DMS153 treated with DMSO at 0.1 percent for 48 hours (cell line): Measurements from ENCODE around the gene NRXN3.

ENCODE experiments used
- DNase-seq: peaks from one replicate; lab custom pipeline; 2025; ENCODE audit not compliant: unreplicated experiment; lab: John Stamatoyannopoulos, UW

NRXN3 gene

GRCh38 chr14:79585845-79586244 is 1415.7 kb downstream of the NRXN3 start:
- no peak for DNase-seq

DNA sequence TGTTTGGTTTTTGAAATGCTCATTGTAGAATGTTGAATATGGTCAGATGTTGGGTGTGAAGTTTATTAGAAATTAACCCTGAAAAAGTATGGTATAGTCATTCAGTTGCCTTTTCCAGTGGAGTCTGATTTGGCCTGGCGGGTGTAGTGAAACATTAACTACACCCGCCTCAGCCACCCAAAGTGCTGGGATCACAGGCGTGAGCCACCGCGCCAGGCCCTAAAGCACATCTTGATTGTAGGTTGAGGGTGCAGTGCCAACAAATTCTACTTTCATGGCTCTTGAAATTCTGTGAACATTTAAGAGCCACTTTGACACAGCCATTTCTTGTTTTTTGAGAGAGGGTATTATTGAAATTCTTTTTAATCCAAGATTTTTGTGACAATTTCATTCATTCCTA is 1416.2 kb downstream of the NRXN3 start:
- DNase-seq = no peak

DNA sequence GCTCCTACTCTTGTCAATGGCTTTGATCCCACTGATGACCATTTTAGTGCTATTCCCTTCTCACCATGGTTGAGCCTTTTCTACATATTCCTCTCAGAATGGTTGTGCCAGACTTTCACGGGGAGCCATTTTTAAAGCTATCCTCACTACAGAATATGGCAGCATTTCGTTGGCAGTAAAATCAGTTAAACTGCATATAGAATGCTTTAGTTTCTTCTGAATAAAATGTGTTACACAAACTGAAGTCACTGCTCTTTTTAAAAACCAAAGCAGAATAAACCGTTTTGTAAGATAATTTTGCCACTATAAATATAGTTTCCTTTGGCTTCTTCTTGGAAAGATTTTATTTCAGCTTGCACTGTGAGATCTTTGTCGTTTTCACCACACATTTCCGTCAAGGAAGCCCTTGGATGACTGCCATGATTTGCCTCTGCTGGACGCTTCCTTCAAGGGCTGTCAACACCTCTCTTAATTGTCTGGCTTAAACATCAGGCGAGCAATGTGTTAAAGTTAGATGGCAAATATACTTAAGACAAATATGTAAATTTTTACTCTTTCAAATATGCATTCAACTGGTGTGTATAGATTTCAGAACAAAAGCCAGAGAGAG is 1416.9 kb downstream of the NRXN3 start:
- no peak for DNase-seq

GRCh38 chr14:79587875-79588274 is 1417.7 kb downstream of the NRXN3 start:
- DNase-seq = no peak

- no peak for DNase-seq
Observed at GRCh38 chr14:79588398-79588797, 1418.2 kb downstream of the NRXN3 start.

DNA sequence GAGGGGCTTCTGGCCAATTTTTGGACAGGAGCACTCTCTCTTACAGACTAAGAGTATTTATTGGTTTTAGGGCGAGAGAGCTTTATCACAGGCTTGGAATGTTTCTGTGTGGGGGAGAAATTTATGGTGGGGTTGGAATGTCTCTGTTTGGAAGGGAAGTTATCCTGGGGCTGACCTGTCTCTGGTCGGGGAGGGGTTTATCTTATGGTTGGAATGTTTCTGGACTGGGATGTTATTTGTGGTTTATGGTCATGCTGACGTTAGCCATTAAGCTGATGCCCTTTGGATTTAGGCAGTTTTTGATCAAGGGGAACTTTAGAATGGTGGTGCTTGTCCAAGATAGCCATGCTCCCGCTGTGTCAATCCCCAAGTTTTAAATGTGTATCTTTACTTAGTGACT is 1426.4 kb downstream of the NRXN3 start:
- no peak for DNase-seq

- DNase-seq = no peak
Observed at GRCh38 chr14:79597566-79597965, 1427.4 kb downstream of the NRXN3 start.

GRCh38 chr14:79598339-79598738 is 1428.2 kb downstream of the NRXN3 start:
- no peak for DNase-seq

- no peak for DNase-seq
Observed at GRCh38 chr14:79599239-79599638, 1429.1 kb downstream of the NRXN3 start.

DNA sequence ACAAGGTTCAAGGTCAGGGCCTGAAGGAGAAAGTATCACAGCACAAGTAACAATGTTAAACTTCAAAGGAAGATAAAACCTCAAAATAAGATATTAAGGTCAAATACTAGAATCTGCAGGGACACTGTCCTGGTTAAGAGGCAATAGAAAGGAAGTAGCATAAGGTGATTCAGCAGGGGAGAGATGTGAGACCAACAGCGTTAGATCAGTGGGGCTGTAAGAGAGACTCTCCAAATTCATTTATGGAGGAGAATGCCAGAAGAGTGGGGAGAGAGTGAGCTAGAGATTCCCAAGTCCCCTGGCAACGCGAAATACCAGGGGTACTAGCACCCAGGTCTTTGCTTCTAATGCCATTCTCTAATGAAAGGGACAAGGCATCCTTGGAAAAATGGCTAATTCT is 1430.2 kb downstream of the NRXN3 start:
- no peak for DNase-seq

DNA sequence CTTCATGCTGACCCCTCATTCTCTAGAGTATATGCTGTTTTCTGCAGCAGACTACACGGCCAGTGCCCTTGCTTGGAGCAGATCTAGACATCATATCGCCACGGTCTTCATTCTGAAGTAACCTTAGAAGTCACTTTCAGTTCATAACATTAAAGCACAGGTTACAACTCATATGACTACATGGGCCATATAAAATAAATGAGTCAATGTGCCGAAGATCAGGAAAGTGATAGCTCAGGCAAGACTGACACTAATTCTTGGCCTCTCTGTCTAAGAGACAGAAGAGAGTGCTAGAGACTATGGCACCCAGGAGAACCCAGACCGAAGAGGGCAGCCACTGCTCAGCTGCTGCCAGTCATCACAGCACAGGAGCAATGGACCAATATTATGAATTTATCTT is 1431.4 kb downstream of the NRXN3 start:
- DNase-seq = no peak

GRCh38 chr14:79602045-79602444 is 1431.9 kb downstream of the NRXN3 start:
- no peak for DNase-seq

DNA sequence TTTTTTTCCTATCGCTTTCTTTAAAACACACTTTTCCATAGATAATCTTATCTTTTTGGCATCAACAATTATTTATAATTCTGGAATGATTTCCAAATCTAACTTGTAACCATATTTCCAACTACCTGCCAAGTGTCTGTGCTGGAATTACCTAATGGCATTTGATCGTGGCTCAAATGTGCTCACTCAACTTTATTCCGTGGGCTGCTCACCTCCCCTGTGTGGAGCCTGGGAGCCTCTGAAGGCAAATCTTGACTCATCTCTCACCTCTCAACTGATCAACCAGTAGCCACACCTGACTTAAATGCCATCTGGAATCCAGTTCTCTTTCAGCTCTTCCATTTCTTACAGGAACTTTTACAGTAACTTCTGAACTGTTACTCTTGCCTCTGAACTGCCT is 1432.6 kb downstream of the NRXN3 start:
- DNase-seq = no peak

- DNase-seq = peak; percentile 71
Observed at GRCh38 chr14:79605849-79606248, 1435.7 kb downstream of the NRXN3 start.

- DNase-seq = no peak
Observed at GRCh38 chr14:79608446-79608845, 1438.3 kb downstream of the NRXN3 start.

DNA sequence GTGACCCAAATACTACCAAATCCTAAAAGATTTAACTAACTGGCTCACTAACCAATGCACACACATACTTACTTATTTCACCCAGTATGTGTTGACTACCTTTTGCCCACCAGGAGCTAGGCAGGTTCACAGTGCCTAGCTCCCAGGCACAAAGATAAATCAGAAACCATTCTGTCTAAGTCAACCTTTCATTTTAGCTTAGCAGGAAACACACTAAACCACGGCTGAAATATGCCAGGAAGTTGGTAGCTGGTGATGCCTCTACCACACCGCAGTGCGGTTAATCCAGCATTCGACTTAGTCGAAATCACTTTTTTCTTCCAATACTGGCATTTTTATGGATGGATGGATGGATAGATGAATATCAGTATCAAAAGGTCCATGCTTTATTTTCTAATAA is 1443.5 kb downstream of the NRXN3 start:
- no peak for DNase-seq

DNA sequence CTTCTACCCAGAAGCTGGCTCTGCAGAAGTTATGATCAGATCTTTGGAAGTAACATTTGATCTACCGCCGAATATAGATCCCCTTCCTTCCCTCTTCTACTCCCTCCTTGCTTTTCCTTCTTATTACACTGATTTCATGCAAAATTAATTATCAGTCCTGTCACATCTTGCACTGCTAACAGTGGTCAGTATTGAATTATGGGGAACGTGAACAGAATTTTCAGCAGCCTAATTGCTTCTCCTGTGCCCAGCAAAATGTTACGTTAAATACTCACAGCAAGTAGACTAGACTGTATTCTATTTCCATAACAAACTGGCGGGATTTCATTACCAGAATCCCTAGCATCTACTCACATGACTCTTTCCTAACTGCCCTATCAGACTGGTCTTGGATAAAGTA is 1444.3 kb downstream of the NRXN3 start:
- DNase-seq = no peak

- no peak for DNase-seq
Observed at GRCh38 chr14:79627058-79627457, 1456.9 kb downstream of the NRXN3 start.

GRCh38 chr14:79629411-79630287 is 1459.5 kb downstream of the NRXN3 start:
- no peak for DNase-seq

GRCh38 chr14:79630288-79630960 is 1460.3 kb downstream of the NRXN3 start:
- DNase-seq = no peak

DNA sequence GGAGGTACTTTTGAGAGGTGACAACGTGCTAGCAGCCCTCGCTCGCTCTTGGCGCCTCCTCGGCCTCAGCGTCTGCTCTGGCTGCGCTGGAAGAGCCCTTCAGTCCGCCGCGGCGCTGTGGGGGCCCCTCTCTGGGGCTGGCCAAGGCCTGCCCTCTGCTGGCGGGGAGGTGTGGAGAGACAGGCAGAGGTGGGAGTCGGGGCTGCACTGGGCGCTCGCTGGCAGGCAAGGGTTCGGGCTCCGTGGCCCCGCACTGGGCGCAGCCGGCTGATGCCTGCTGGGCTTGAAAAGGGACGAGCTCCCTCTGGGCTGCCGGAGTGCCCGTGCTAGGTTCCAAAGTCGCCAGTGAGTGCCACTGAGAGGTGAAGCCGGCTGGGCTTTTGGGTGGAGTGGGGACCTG is 1461.1 kb downstream of the NRXN3 start:
- no peak for DNase-seq

GRCh38 chr14:79638672-79639266 is 1468.6 kb downstream of the NRXN3 start:
- no peak for DNase-seq
